GM21717 (cell line): ENCODE results near the gene SLC25A19.
A peak's percentile ranks its signal among the peaks of the same experiment; 100 is the strongest.
"Not testable (repeated sequence)": the region's sequence is repeated elsewhere in the genome, so short reads cannot be mapped to it uniquely, and the experiment has no call there.

Experiments
- ATAC-seq: cut with Tn5 transposase; IDR thresholded peaks from one replicate; pipeline ENCODE4 v1.9.1; 2021; ENCODE audit warnings: mild to moderate bottlenecking, moderate library complexity; ENCODE audit not compliant: unreplicated experiment

SLC25A19 gene

DNA sequence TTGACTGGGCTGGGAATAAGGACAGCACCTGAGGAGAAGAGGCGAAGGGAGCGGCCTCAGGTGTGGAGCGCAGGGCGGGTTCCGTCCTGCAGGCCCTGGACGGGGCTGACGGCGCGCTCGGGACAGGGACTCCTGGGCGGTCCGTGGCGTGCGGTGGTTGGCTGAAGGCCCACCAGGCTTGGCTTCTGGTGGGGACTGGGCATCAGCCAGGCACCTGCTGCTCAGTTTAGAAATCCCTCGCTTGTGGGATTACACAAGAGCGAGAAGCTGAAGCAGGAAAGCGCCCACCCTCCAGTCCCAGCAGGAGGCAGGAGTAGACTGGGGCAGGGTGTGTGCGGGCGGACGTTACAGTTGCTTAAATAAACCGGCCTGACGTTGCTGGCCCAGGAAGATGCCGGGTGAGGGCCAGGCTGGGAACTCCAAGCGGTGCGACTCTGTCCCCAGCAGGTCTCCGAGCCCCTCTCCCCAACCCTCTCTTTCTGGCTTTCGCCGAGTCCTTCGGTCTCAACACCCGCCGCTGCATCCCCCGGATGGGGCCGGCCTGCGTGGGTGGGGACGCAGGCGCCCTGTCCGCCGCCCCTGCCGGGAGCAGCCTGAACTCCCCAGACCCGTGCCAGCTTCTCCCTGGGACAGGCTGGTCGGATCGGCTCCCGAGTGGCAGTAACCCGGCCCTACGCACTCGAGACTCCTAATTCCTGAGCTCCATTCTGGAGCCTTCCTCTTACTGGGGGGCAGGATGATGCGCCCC is 18.8 kb downstream of the SLC25A19 start:
- peak; percentile 30 for ATAC-seq

DNA sequence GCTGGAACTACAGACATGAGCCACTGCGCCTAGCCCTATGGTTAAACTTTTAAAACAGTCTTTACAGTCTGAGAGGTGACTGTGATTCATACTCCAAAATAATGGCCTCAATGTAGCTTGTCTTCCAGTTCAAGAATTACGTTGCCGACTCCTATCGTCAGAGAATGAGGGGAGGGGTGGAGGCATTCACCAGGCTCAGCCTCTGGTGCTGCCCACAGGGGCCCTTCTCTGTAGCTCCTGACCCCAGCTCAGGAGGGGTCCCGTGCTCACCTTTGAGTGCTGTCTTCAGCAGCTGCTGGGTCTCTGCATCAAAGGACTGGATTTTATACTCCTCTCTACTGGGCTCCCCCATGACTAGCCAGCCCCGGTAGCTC is 19.4 kb downstream of the SLC25A19 start:
- ATAC-seq: no peak

DNA sequence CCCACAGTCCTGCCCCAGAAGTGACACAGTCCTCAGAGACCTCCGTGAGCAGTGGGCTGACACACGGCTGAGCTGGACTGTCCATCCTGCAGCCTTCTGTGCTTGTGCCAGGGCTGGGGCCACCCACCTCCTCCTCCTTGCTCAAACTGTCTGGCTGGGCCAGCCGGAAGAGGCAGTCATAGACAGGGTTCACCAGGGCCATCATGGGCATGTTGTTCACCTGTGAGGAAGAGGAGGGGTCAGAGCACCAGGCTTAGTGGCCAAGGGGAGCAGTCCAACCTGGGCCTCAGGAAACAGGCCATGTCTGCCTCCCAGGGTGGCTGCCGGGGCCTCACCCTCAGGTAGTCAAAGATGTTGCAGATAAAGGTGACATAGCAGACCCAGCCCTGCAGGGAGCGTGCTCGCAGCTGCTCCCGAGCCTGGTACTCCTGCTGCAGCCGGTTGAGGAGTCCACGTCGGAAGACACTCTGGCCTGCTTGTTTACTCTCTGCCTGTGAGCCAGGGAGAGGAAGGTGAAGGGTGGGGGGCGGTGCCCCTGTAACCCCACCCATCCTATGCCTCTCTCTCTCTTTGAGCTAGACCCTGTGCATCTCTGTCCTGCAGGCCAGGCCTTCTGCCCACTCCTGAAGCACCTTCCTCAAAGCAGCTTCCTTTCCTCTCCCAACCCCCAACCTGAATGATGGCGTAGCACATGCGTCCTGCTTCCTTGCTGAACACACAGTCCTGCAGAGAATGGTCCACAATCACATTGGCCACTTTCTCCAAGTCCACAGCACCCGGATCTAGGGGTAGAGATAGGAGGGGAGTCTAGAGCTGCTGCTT is 21.6 kb downstream of the SLC25A19 start:
- ATAC-seq: no peak

DNA sequence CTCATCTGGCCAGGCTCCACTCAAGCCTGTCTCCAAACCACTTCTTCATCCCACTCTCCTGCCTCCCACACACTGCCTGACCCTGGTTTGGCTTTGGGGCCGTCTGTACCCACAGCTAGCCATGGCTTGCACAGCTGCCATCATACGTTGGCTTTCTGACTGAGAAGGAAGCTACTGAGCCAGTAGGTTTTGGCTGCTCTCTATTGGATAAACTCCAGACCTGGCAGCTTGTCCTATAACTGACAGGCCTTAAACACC is 22.2 kb downstream of the SLC25A19 start:
- no peak for ATAC-seq

DNA sequence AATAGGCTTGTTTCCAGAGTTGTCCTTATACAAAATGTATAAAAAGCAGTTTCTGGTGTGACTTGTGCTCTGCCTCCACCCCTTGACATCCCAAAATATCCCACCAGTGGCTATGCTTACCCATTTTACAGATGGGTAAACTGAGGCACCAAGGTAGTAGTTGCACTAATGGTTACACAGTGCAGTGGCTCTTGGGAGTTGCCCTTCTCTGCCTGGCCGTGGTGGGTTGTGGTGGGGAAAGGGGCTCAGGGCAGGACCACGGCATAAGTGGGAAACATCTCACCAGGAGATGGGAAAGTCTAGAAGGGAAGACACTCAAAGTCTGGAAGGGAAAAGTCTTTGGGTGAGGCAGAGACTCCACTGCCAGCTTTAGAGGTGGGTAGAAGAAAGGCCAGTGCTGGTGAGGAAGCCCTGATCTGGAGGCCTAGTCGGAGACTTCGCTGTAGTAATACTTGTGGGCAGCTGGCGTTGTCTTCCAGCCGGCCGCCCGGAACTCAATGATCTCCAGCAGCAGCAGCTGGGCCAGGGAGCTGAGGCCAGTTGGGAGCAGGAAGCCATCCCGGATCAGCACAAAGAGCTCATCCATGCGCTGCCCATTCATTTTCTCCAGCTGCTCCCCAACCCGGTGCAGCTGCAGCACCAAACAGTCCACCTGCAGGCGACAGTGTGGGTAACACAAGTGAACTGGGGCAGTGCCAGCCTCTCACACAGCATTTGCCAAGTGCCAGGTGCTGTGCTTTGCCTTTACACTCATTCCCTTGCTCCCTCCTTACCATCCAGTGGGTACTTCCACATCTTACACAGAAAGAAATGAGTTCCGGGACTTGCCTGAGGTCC is 22.7 kb downstream of the SLC25A19 start:
- no peak for ATAC-seq

DNA sequence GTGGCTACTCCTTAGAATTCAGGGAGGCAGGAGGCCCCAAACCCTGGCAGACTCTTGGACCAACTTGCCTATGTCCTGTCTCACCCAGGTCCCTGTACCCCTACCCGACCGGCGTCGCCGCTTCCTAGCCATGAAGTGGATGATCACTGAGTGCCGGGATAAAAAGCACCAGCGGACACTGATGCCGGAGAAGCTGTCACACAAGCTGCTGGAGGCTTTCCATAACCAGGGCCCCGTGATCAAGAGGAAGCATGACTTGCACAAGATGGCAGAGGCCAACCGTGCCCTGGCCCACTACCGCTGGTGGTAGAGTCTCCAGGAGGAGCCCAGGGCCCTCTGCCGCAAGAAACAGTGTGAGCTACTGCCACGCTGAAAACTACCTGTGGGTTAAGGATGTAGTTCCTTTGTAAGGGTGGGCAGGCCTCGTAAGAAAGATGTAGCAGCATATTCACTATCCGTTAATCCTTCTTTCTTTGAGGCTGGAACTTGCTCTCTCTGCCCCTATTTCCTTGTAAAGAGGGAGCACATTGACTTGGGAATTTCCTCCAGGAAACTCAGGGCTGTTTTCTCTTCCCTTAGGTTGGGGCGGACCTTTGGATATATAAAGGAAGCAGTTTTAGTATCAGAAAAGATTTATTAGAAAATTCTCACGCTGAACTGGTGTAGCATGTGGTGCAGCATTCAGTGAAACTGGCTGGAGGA is 23.5 kb downstream of the SLC25A19 start:
- no peak for ATAC-seq

DNA sequence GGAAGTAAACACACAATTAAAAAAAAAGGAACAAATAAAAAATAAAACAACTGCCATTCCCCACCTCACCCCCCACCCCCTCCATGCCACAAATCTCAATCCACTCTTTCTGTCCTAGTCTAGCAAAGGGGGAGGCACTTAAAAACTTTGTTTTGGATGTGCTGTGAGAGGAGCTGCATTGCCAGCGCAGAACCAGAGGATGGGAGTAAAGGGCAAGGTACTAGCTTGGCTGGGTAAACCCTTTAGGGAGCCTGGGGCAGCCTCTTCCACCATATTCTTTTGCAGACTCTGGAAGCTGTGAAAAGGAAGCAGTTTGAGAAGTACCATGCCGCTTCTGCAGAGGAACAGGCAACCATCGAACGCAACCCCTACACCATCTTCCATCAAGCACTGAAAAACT is 26.2 kb downstream of the SLC25A19 start:
- ATAC-seq: no peak

DNA sequence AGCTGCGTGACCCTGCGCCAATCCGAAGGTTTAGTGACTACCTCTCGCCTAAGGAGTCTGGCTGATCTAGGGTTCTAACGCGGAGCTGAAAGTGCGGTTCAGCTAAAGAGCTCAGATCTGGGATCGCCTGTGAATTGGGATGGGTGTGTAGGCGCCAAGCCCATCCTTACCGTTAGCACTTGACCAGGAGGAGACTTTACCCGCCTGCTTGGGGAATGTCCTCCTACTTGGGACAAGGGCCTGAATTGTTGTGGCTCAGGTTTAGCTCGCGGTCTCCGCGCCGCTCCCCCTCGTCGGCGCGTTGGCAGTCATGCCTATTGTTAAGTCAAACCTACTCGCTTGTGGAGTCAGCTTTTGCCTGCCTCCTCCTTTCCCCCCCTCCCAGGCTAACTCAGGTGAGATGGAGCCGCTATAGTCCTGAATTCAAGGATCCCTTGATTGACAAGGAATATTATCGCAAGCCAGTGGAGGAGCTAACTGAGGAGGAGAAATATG is 27.1 kb downstream of the SLC25A19 start:
- ATAC-seq: no peak

DNA sequence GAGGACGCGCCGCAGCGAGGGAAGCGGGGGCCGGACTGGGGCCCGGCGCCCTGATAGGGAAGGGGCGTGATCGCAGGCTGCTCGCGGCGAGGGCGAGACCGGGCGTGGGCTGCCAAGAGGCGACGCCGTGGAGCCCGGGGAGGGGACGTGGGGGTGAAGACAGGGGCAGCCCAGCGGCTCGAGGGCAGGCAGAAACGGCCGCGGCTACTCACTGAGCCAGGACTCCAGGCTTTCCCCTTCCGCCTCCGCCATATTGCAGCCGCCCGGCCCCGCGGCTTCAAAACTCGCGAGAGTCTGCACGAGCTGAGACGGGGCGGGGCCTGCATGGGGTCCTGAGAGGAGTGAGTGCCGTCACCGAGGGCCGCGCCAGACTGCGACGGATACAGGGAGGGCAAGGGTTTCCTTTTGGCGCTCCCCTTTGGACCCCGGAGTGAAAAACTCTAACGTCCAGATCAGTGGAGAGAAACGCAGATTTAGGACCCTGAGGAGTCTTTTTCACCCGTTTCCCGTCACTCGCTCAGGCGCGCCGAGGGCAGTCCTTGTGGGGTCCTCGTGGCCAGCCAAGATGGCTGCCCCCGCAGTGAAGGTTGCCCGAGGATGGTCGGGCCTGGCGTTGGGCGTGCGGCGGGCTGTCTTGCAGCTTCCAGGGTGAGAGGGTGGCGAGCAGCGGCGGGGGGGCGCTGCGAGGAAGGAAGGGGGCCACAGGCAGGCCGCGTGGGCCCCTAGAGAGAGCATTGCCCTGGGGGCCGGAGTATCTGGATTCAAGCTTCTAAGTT is 27.7 kb downstream of the SLC25A19 start, which contains the start of the genes GGA3 and MRPS7:
Gene GGA3 (minus strand): TSS at position 271 of the 776 bp plus-strand sequence. CDS start 19 bp downstream, at position 252.
Gene MRPS7 (plus strand): TSS at position 544 of the 776 bp plus-strand sequence. CDS start 22 bp downstream, at position 566.
- peak; percentile 89 for ATAC-seq

DNA sequence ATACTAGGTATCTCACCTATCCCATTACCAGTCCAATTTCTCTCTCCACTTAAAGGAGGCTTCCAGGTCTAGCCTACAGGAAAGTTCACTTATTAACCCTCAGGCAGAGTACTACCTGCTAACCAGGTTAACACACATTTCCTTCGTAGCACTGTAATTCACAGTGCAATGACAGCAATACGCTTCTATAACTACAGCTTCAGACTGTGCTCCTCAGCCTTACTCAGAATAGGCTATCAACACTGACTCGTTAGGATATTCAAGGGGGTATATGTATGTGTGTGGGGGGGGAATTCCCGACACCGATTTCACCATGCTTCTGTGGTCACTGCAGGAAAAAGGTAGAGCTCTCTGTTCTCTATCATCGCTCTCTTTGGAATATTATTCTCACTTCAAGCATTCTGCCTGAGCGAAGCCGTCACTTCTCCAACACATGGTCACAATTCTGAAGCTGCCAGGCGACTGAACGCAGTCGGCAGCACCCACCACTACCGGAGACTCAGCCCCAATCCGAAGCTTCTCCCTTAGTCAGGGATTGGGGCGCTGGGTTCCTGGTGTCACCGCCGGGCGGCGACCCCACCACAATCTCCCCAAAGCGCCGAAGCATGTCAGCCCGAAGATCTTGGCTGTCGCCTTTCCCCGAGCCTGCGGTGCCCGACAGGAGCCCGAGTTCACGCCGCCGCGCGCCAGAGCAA is 28.4 kb downstream of the SLC25A19 start:
- peak; percentile 41 for ATAC-seq

DNA sequence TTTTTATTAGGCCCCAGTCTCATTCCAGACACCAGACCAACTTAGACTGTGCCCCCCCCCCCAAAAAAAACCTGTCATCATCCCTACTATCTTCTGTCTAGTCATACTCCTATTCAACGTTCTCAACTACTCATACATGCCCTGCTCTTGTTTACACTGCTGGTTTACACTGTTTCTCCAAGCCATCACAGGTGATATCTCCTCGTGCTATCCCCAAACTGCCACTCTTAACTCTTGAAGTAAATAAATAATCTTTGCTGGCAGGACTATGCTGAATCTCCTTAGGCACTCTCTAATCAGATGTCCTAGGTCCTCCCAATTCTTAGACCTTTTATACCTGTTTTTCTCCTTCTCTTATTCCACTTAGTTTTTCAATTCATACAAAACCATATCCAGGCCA is 32.0 kb downstream of the SLC25A19 start:
- not testable (repeated sequence) for ATAC-seq

DNA sequence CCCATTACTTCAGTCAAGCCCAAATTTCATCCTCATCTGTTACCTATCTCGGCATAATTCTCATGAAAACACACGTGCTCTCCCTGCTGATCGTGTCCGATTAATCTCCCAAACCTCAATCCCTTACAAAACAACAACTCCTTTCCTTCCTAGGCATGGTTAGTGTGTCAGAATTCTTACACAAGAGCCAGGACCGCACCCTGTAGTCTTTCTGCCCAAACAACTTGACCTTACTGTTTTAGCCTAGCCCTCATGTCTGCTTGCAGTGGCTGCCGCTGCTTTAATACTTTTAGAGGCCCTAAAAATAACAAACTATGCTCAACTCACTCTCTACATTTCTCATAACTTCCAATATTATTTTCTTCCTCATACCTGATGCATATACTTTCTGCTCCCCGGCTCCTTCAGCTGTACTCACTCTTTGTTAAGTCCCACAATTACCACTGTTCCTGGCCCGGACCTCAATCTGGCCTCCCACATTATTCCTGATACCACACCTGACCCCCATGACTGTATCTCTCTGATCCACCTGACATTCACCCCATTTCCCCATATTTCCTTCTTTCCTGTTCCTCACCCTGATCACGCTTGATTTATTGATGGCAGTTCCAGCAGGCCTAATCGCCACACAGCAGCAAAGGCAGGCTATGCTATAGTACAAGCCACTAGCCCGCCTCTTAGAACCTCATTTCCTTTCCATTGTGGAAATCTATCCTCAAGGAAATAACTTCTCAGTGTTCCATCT is 33.1 kb downstream of the SLC25A19 start:
- not testable (repeated sequence) for ATAC-seq

DNA sequence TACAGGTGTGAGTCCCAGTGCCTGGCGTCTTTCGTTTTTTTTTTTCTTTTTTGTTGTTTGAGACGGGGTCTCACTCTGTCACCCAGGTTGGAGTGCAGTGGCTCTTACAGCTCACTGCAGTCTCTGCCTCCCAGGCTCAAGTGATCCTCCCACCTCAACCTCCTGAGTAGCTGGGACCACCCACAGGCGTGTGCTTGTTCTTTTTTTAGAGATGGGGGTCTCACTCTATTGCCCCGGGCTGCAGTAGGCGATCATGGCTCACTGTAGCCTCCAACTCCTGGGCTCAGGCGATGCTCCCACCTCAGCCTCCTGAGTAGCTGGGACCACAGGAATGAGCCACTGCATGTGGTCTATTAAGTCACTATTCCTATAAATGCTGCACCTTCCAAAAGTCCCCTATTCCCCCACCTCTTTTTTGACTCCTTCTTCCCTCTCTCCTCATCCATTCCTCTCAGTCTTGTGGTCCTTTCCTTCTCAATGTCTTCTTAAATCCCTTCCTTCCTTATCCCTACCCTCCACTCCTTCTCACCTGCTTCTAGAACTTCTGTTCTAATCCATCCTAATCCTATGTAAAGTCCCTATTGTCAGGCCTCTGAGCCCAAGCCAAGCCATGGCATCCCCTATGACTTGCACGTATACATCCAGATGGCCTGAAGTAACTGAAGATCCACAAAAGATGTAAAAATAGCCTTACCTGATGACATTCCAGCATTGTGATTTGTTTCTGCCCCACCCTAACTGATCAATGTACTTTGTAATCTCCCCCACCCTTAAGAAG is 37.0 kb downstream of the SLC25A19 start:
- no peak for ATAC-seq

DNA sequence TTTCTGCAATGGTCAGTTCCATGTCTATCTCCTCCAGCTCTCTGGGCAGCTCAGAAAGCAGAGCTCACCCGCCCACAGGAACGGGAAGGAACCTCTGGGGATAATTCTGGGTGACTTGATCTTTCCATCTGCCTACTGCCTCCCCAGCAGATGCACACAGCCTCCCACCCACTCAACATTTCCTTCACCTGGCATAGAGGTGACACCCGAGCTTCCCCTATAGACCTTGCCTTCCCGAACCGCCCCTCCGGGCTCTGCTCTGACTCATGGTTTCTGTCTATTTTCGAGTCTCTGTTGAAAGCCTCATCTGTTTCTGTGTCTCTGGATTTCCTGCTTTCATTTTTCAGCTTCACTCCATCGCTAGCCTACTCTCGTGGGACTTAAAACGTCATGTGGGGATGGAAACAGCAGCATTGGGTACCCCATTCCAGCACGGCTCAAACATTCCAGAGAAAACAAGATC is 39.2 kb downstream of the SLC25A19 start:
- peak; percentile 80 for ATAC-seq

DNA sequence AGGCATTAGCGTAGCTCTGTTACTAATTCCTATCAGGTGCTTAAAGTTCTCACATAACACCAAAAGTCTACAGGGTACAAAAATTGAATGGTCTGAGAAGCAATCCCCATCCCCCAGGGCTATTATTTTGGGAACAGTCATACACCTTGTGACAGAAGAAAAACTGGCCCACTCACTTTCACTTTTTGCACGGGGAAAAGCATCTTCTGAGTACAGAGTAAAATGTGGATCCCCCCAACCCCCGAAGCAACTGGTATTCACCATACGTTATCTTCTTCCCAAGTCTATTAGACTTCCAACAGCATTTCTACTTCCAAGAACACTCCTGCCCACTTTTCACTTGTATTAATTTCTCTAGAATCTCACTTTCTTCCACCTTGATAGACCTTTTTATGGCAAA is 39.7 kb downstream of the SLC25A19 start:
- no peak for ATAC-seq

DNA sequence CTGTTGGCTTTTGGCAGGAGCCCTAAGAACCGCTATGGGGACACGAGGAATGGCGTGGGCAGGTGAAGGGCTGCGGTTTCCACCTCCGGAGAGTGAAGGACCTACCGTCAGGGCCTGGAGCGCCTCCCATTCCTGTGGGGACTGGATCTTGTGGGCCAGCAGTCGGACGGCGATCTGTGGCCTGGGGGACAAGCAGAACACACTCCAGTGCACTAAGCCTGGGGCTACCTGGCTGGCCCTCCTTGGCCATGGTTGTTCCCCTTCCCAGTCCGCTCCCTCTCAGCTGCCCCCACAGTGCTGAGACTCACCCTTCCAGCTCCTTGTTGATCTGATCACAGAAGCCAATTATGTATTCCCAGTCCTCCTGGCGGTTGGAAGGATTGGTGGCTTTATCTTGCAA is 42.8 kb downstream of the SLC25A19 start:
- no peak for ATAC-seq

DNA sequence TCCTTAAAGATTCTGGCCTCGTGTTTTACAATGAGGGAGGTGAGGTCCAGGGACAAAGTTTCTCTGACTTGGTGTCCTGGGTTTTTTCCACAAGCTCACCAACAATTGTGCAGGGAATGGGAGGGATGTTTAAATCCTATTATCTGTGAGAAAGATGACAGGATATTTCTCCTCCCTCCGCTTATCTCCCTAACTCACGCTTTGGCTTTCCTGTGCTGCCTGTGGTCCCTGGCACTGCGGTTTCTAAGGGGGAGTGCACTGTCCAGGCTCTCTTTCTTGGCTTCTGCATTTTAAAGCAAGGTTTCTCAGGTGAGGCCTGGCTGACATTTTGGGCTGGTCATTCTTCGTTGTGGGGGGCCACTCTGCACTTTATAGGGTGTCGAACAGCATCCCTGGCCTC is 44.2 kb downstream of the SLC25A19 start:
- ATAC-seq: no peak
